Measurements from ENCODE around the gene MCRIP2. TPM values are rescaled to one million over a fixed set of nuclear protein-coding genes. Genes with fewer than 3 reads are reported as not detected.
"Not testable (repeated sequence)": the region's sequence is repeated elsewhere in the genome, so short reads cannot be mapped to it uniquely, and the experiment has no call there.

MCRIP2 gene
- total RNA-seq, 1 donor from 2014 or later: 17.6 TPM

DNA sequence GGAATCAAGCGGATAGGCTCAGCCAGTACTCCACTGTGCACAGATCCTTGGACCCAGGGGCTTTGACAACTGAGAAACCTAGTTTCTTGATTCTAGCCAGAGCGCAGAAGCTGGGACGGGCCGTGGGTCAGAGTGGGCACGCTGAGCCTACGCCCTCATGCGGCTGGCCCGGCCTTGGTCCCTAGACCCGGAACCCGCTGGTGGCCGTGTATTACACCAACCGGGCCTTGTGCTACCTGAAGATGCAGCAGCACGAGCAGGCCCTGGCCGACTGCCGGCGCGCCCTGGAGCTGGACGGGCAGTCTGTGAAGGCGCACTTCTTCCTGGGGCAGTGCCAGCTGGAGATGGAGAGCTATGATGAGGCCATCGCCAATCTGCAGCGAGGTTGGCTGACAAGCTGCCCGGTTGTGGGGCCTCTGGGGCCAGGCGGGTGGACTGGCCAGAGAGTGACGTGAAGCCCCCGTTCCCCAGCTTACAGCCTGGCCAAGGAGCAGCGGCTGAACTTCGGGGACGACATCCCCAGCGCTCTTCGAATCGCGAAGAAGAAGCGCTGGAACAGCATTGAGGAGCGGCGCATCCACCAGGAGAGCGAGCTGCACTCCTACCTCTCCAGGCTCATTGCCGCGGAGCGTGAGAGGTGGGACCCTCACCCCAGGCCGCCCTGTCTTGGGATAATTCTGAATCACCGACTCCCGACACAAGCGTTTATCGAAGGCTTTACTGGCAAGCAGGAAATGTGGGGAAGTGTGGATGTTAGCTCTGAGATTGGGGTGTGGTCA is 39.5 kb downstream of the MCRIP2 start:
- no peak for DNase-seq (ENCODE audit: low read depth)

DNA sequence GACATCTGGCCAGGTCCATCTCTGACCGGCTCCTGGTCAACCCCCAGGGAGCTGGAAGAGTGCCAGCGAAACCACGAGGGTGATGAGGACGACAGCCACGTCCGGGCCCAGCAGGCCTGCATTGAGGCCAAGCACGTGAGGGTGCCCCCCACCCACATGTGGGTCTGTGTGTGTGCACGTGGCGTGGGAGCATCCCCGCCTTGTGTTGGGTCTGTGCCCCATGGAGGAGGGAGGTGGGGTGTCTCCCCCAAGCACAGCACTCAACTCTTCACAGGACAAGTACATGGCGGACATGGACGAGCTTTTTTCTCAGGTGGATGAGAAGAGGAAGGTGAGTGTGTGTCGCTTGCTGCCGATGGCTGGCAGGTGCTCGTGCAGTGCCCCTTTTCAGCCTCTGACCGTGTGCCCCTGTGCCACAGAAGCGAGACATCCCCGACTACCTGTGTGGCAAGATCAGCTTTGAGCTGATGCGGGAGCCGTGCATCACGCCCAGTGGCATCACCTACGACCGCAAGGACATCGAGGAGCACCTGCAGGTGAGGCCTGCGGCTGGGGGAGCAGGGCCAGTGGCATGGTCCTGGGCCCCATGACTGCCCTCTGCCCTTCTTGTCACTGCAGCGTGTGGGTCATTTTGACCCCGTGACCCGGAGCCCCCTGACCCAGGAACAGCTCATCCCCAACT is 40.3 kb downstream of the MCRIP2 start:
- DNase-seq (ENCODE audit: low read depth): no peak

DNA sequence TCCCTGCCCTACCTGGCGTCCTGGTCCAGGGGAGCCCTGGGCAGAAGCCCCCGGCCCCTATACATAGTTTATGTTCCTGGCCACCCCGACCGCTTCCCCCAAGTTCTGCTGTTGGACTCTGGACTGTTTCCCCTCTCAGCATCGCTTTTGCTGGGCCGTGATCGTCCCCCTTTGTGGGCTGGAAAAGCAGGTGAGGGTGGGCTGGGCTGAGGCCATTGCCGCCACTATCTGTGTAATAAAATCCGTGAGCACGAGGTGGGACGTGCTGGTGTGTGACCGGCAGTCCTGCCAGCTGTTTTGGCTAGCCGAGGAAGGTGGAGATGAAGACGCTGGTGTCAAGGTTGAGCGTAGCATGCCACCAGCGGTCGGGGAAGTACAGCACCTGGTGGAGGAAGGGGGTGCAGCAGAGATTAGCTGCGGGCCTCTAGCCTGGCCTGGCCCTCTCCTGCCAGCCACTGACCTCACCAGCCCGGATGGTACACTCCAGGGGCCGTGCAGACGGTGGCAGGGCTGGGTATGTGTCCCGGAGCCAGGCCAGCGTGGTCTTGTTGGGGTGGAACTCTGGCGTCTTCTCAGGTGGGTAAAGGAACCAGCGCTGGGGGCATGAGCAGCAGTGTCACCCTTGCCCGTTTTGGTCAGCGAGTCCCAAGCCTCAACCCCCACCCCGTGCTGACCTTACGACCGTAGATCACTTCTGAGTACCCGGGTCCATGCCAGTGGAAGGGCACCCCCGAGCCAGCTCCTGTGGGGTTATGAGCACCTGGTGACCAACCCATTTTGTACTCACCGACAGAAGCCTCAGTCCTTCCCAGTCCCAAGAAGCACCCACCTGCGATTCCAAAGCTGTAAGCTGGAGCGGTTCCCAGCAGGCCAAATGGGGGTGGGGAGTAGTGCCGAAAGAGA is 41.1 kb downstream of the MCRIP2 start:
- DNase-seq (ENCODE audit: low read depth): no peak

GRCh38 chr16:683396-684070 is 41.9 kb downstream of the MCRIP2 start:
- no peak for DNase-seq (ENCODE audit: low read depth)

- DNase-seq (ENCODE audit: low read depth): peak; percentile 85
Observed at GRCh38 chr16:684071-684794, 42.6 kb downstream of the MCRIP2 start, which contains the start of gene JMJD8. Gene JMJD8 (minus strand): TSS chr16:684334. CDS start chr16:684319, 15 bp downstream.

DNA sequence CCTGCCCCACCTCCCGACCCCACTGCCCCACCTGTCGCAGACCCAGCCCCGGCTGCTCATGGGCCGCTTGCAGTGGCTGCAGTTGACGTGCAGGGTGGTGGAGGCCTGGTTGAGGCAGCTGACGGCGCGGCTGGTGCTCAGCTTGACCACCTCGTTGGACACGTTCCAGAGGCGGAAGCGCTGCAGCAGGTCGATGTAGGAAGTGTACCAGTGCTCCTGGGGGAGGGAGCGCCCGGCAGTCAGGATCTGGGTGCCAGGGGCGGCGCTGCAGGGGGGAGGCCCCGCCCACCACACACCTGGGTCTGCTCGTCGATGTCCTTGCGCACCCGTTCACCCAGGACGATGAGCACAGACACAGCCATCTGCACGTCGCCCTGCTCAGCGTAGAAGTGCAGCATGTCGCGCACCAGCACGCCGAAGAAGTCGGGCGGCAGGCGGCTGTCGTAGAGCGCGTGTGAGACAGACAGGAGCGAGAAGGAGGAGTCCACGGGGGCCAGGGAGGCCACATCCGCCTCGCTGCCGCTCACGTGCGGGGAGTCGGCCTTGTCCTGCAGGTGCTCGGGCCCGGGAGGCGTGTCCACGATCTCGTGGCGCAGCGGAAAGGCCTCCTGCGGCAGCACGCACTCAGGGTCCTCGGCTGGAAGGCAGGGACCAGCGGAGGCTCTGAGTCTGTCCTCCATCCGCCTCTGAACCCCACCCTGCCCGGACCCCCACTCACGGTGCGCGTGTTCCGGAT is 43.5 kb downstream of the MCRIP2 start:
- DNase-seq (ENCODE audit: low read depth): no peak

DNA sequence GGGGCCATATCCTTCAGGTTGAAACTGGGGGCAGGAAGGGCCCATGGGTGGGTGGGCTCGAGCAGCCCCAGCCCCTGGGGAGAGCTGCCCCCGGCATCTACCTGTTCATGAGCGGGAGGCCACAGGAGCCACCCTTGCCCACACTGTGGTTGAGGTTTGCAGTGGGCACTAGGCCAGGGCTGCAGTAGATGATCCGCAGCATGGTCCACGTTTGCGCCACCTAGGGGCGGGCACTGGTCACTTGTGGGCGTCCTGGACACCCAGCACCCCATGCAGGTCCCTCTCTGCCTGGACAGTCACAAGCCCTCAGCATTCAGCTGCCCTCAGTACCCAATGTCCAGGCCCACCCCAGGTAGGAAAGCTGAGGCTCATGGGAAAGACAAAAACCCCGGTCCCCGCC is 44.3 kb downstream of the MCRIP2 start:
- no peak for DNase-seq (ENCODE audit: low read depth)

DNA sequence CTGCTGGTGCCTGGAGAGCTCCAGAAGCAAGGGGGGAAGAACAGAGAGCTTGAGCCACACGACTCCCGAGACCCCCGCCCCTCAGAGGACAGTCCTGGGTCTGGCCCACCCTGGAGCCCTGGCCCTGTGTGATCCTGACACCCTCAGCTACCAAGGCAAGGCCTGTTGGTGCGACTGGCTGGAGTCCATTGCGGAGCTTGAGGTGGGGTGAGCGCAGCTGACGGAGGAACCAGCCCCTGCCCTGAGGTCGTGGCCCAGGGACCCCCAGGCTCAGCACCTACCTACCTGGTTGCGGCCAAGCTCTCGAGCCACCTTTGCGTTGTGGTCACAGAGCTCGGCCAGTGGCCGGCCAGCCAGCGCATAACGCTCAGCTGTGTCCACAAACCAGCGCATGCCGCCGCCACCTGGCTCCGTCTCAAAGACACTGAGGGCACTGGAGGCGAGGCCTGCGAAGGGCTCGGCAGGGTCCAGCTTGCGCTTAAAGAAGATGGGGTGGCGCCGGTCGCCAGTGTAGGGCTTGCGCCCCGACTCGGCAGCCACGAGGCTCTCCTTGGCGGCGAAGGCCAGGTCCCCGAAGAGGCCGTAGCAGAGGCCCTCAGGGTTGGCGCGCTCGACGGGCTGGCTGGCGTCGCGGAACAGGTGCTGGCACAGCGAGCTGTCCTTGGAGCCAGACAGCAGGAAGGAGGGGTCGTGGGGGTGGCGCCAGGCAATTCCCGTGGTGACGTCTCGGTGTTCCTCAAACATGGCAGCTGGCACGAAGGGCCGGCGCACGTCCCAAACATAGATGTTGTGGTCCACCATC is 45.0 kb downstream of the MCRIP2 start:
- no peak for DNase-seq (ENCODE audit: low read depth)

GRCh38 chr16:687499-687898 is 45.9 kb downstream of the MCRIP2 start:
- no peak for DNase-seq (ENCODE audit: low read depth)

- DNase-seq (ENCODE audit: low read depth): no peak
Observed at GRCh38 chr16:689175-689897, 47.7 kb downstream of the MCRIP2 start.

DNA sequence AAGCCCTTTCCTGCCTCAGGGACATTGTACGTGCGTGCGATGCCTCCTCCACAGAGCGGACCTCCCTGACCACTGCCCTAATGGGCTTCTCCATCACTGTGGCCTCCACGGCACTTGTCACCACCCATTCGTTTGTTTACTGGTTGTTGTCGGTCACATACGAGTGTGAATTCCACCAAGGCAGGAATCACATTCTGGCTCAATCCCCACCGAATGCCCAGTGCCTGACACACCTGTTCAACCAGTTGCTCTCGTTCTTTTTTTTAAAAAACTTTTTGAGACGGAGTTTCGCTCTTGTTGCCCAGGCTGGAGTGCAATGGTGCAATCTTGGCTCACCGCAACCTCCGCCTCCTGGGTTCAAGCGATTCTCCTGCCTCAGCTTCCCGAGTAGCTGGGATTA is 49.6 kb downstream of the MCRIP2 start:
- not testable (repeated sequence) for DNase-seq (ENCODE audit: low read depth)

GRCh38 chr16:692356-693108 is 50.9 kb downstream of the MCRIP2 start:
- no peak for DNase-seq (ENCODE audit: low read depth)

DNA sequence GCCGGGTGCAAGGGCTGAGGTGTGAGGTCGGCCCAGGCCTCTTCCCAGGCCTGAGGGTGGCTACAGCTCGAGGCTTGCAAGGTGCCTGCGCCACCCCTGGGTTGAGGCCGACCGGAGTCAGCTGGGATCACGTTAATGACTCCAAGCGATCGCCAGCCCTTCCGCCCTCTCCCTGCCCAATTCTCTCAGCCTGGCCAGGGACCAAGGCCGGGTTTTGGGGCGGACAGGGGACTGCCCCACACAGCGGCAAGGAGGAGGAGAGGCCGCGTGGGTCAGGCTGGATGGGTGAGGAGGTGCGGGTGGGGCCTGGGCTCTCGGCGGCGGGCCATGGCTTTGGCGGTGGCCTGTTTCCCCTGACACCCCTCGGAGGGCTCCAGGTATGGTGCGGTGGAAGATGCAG is 51.7 kb downstream of the MCRIP2 start:
- DNase-seq (ENCODE audit: low read depth): no peak

- DNase-seq (ENCODE audit: low read depth): no peak
Observed at GRCh38 chr16:693766-694165, 52.1 kb downstream of the MCRIP2 start.

DNA sequence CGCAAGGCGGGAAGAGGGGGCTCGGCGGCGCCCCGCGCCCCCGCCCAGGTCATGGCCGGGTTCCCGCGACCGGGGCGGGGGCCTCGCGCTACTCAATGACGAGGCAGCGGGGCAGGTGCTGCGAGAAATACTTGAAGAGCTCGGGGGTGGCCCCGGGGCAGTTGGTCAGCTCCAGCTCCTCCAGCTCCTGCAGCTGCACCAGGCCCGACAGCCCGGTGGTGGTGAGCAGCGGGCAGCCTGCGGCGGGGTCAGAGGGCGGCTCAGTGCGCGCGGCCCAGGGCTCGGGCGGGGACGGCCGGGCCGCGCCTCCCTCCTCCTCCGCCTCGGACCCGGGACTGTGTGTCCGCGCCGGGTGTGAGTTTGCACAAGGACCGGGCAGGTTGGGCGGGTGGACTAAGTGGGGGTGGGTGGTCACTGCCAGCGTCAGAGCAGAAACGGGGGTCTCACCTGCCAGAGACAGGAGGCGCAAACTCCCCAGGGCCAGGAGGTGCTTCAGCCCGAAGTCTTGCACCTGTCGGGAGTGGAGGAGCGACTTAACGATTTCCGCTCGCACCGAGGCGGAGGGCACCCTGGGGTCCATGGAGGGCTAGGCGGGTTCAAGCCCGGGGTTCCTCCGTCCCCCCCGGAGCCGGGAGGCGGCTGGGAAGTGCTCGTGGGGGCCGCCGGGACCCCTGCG is 52.7 kb downstream of the MCRIP2 start:
- DNase-seq (ENCODE audit: low read depth): no peak

DNA sequence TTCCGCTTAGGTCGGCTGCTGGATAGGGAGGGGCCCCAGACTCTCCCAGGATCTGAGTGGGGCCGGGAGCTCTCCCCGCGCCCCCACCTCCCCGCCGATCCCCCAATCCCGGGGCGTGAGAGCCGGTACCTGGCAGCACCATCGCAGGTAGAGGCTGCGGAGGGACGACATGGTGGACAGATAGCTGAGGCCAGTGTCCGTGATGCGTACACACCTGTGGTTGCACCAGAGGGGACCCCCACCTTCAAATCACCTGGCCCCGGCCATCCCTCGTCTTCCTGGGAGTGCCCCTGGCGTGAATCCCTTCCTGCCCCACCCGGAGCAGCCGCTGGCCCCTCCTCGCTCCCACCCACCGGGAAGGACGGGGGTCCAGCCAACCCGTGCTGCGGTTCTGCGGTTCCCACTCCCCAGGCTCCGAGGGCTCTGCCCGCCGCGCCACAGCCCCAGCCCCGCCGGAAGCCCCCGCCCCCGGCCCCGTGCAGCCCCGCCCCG is 53.3 kb downstream of the MCRIP2 start:
- DNase-seq (ENCODE audit: low read depth): no peak

All from renal cortical epithelial cell (primary cell).